ENCODE data around the gene ARMC2.
"Not testable (repeated sequence)": the region's sequence is repeated elsewhere in the genome, so short reads cannot be mapped to it uniquely, and the experiment has no call there.

Gene ARMC2

DNA sequence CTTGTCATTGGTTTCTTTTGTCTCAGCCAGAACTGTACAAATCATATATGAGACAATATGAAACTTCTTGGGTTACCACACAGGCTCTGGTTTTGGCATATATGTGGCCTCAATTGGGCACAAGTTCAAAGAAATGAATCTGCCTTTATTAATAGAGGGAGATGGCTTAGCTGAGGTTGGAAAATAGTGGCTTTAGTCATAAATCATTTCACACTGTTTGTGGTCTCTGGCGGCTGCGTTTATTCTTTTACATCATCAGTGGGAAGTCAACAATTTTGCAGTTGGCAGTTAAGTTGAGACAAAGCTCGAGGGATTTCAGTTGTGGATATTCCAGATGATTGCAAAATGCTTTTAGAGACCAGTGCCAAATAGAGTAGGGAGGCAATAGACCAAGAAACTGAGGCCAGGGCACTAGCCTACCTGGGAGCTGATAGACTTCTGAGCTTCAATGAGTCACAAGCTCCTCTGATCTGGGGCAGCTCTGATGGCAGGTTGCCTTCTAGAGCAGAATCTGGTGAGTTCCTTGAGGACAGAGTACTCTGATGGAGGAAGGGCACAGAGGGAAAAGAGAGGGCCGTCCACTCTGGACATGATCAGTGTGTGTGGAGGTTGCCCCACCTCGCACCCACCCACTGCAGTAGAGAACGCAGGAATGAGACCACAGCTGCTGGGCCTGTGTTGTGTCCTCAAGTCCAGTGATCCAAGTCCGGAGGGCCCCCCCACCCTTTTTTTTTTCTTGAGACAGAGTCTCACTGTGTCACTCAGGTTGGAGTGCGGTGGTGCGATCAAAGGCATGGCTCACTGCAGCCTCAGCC is 73.5 kb downstream of the ARMC2 start:
- peak; percentile 26 to 29 for DNase-seq

DNA sequence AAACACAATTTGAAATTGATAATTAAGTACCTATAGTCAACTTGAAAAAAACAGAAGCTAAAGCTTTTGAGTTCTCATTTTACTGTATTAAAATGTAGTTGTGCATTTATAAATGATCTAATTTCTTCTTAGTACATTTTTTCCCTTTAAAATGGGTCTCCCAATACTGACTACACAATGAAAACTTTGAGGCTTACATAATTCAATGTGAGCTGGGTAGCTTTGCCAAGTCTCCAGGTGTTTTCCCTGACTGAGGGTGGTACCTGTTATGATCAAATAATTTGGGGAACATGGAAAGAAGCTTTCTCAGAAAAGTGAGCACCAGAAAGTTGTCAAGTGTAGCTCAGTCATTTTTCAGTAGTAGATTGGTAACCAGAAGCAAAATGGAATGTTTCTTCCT is 74.3 kb downstream of the ARMC2 start:
- DNase-seq = no peak

DNA sequence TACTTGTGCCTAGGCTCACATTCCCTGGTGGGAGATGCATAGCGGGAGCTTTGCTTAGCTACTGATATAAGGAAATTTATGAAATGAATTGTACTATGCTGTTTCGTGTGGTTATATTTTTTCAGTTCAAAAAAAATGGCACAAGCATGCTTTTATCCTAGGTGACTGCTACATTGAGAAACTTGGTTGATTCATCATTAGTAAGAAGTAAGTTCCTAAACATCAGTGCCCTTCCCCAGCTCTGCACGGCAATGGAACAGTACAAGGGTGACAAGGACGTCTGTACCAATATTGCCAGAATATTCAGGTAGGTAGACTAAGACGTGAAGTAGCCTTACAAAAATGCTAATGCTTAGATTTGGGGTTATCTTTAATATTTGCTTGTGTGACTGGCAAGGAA is 79.7 kb downstream of the ARMC2 start:
- DNase-seq = no peak

DNA sequence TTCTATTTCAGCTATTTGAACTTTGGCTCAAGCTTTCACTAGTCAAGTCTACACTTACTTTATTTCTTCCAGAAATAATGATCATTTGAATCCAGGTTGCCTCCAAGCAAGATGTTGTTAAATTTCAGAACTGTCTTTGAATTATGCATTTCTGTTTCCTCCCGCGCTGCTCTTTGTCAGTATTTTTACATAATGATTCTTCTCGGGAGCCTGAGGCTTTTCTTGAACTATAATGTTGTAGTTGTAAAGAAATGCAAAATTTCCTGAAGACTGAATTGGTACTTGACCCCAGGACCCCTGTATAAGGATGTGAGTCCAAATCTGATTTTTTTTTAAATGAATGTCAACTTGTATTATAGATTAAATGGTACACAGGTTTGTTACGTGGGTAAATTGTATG is 80.4 kb downstream of the ARMC2 start:
- no peak for DNase-seq

DNA sequence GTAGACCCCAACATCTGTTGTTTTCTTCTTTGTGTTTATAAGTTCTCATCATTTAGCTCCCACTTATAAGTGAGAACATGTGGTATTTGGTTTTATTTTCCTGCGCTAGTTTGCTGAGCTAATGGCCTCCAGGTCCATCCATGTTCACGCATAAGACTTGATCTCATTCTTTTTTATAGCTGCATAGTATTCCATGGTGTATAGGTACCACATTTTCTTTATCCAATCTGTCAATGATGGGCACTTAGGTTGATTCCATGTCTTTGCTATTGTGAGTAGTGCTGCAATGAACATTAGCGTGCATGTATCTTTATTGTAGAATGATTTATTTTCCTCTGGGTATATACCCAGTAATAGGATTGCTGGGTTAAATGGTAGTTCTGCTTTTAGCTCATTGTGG is 82.9 kb downstream of the ARMC2 start:
- not testable (repeated sequence) for DNase-seq

DNA sequence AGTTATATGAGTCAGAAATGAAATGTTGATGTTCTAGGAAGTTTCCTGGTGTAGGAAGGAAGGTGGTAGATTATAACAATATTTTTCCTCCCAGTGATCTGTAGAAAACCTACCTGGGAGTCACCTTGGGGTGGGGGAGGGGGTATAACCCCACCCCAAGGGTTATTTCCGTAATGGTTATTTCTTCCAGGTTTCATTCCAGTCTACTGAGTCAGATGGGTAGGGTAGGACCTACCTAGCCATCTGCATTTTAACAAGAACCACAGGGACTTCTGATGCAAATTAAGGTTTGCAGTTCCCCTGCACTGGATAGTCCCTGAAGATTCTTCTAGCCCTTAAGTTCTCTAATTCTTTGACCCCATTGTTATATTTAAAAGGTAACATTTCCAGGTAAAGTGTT is 88.9 kb downstream of the ARMC2 start:
- DNase-seq = no peak

DNA sequence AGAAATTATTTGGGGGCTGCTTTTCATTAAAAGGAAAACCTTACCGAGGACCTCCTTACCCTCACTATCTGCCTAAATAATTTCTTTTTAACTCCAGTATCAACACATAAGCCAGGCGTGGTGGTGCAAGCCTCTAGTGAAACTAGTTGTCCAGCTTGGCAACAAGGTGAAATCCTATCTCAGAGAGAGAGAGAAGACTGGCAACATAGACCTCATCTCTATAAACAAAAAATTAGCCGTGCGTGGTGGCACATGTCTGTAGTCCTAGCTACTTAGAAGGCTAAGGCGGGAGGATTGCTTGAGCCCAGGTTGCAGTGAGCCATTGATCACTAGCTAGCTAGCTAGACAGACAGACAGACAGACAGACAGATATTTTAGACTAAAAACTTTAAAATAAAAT is 92.5 kb downstream of the ARMC2 start:
- DNase-seq = no peak

DNA sequence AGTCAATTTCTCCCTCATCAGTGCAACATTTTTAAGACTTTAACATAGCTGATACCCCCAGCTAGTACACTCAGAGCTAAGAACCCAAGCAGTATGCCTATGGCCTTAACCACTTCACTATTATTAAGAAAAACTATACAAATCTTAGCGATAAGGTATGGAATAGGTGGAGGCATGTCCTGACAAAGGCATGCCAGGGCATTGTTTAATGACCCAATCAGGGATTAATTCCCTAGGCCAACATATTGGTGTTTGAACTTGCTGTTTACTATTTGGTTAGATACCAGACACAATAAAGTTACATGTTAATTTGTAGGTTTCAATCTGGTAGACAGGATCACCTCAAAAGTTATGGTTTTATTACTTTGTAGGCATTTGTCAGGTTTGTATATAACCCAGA is 93.1 kb downstream of the ARMC2 start:
- DNase-seq = no peak

DNA sequence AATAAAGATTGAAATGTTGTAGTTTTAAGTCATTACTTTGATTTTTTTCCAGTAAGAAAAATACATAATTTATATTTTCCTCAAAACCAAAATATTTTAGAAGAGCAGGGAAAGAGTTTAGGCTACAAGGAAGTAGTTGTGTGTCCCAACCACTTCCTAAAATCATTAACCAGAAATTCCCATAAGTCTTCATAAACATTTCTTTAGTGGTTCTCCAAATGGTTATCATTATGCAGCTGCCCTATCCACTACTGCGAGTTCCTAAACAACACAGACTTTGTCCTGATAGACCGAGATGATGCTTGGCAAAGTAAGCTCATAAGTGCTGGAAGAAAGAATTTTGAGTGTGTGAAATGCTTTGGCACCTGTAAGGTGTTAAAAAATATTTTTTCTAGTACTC is 93.6 kb downstream of the ARMC2 start:
- no peak for DNase-seq

DNA sequence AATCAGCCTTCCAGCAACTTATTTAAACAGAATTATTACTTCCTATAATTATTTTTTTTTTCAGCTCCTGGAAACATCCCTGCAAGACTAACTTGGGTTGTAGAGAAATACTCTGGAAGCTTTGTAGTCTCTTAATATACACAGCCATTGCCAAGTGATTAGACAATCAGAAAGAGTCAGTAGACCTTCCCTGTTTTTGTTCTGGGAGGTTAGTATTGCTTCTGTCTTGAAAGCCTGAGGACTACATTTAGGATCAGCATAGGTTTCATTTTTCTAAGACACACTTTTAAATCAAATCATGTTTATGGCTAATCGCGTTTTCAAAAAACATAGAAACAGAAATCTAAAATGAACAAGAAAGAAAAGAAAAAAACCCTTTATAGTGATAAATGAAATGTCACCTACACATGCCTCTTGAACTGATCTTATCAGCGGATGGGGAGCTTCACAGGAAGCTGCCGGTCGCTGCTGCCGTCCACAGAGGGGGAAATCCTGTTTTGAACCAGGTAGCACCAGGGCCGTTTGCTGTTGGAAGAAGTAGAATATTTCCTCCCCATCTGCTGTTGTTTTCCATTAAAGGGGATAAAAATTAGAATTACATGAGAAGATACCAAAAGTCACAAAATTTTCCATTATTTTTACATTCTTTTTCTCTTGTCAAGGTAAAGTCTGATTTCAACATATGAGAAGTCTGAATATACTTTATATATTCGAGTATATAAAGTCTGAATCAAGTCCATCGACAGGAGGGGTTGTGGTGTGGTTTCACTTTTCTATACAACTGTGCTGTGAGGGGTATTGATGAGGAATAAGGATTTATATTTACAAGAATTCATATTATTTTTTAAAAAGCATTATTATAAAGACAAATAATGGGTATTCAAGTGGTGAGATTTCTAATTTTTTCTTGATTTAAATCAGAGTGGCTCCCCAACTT is 94.6 kb downstream of the ARMC2 start:
- DNase-seq = peak; percentile 40 to 55

DNA sequence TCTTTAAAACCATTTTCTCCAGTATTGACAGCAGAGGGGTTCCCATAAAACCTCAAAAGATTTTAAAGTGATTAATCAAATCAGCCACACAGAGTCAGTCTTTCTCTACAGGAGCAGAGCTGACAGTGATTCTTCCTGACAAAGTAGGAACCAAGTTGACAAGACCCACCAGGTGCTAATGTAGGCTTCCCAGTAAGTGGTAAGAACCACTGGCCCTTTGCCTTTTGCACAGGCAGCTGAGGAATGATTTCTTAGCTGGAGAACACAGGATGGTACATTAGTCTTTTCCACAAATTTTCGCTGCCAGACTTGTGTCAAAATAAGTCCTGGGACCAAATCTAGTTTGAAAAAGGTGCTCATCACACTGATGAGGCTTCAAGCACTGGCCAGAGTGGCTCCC is 95.8 kb downstream of the ARMC2 start:
- no peak for DNase-seq

DNA sequence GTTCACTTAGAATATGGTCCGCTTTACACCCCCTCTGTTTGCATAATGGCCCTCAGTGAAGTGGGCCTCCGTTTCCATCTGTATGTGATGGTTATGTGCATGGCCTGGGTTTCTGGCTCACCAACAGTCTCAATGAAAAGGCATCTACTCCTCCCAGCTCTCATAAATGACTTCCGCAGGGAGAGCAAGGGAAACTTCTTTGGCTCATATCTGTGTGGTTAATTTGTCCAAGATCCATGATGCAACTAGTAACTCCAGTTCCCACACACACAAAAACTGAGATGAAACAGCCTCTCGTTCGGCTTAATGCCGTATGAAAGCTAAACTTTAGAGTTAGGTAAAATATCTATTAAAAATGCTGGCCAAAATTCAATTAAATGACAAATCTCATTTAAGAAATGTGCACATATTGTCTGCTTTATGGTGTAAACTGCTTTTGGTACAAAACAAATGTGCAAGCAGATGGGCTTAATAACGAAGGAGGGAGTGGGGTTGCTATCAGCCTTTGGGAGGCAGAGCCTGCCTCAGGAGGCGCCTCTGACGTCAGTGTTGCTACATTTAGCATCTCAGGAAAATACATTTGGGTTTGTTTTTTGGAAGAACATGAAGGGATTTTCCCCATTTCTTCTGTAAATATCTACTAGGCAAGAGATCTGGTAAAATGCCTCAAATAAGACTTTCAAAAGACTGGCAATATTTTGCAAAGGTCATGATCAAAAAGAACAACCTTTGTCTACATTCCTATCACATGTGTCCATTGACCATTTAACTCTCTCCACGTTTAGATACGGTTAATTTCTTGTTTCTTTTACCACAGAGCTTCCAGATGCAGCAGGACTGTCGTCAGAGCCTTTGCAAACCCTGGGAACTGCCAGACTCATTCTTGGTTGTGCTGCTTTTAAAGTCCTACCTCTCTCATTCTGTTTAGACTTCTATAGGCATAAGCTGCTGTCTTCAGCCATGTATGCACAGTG is 96.8 kb downstream of the ARMC2 start:
- no peak for DNase-seq

DNA sequence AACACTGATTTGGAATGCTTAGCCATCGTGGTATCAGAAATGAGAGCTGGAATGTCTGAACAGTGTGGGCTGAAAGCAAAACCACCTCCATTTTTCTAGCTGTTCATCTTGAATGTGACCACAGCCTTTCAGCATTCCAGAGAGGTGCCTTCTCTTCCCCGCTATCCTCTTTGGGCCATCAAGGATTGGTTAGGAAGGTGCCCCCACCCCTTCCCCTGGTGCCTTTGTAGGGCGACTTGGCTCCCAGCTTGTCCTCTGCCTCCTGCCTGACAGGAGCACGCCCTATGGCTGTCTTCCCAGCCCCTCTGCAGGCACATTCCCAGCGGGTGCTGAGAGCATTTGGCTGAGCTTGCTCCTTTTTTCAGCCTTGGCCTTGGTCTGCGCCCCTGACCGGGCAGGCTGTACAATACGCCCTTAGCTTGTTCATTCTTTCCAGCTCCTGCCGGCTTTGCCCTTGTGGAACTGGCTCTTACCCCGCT is 97.5 kb downstream of the ARMC2 start:
- DNase-seq = no peak

DNA sequence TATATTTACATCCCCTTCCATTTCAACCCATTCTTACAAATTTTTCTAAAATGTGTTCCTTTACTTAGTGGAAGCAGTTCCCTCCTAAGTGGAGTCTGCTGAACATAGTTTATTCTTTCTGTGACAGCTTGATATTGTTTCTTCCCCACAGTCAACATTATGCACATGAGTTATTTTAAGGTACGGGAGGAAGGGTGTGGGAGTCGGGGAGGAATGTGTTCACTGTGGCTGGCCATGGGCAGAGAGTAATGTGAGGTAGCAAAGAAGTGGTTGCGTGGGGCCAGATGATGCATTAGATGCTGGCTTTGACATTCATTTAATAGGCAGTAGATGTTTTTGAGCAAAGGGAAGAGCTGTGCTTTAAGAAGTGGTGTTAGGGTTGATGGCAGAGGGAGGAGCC is 98.5 kb downstream of the ARMC2 start:
- no peak for DNase-seq

DNA sequence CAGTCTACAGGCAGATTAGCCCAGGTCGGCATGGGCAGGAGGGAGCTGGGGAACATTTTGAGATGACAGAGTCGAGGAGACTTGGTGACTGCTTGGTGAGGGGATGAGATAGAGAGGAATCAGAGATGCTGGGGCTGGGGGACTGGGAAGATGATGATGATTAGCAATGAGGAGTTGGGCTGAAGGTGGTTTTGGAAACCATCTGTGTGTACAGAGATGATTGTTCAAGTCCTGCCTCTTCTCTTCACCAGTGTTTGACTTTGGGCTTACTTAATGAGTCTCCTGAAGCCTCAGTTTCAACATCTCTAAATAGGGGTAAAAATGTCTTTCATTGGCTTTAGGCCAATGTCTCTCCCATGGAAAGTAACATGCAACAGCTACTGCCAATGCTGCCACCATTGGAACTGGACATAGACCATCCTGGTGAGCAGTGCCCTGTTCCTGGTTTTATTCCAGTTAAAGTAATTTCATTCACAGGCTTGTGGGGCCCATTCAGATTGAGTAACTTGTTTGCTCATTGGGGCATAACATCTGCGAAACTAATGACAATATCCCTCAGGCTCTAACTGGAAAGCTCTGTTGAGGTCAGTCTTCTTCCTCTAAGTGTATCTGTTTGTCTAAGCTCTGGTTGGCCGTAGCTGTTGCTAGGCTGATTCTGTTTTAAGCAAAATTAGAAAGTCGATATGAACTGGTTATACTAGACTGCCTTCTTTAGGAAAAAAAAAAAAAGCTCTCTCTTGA is 99.1 kb downstream of the ARMC2 start:
- DNase-seq = no peak

DNA sequence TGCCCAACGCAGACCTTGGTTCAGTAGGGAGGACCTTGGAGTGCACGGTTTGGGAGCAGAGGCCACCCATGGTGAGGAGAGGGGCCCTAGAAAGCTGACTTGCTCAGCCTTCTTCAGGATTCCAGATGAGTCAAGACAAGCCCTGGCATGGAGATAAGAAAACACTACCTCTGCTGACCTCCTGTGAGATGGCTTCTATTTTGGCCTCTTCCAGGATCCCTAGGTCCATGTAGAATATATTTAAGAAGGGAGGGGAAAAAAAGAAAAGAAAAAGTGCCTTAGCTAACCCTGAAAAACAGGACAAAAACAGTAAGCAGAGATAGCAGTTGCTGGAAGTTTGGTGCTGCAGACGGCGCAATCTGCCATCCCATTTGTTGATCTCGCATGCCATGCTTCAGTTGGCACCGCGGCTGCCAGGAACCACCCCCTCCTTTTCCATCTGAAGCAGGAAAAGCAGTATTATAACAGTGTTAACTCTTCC is 100.0 kb downstream of the ARMC2 start:
- DNase-seq = no peak

DNA sequence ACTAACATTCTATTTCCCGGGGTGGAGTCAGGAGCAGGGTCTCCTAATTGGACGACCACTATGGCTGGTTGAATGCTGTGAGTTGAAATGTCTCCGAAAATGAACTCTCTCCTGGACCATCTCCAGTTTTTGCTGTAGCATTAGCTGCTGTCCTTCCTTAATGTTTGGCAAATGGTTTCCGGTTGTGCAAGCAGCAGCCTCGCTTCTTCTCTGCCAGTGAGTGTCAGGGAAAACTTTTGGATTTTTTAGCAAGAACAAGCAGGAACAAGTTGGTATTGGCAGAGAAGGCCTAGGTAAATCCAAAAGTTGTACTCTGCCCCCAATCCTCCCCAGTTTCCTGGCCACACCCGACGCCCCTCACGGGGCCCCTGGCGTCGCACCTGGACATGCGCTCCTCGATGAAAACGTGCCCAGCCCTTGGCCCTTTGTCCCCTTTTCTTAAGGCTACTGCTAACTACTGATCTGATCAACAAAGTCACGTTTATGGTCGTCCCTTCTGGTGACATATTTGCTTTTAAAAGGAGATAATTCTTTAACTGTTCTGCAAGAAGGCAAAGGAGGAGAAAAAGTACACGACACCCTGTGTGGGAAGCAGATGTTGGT is 103.2 kb downstream of the ARMC2 start:
- no peak for DNase-seq

DNA sequence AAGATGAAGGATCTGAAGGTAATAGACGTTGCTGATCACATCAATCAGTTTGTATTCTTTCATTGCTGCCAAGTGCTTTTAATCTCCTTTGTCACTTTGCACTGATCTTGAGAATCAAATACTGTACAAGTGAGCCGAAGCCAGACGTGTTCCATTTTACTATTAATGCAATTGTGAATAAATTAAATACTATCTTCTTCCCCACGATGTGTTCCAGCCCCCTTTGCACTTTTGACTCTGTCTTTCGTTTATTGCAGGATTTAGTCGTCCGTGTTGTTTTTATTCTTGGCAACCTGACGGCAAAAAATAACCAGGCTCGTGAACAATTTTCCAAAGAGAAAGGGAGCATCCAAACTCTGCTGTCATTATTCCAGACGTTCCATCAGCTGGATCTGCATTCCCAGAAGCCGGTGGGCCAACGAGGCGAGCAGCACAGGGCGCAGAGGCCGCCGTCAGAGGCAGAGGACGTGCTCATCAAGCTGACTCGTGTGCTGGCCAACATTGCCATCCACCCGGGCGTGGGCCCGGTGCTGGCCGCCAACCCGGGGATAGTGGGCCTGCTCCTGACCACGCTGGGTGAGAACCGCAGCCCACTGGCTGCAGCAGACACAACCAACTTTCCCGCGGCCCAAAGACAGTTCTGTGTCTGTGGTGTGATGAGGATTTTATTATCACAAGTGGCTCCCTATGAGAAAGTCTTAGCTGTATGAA is 104.7 kb downstream of the ARMC2 start:
- no peak for DNase-seq

DNA sequence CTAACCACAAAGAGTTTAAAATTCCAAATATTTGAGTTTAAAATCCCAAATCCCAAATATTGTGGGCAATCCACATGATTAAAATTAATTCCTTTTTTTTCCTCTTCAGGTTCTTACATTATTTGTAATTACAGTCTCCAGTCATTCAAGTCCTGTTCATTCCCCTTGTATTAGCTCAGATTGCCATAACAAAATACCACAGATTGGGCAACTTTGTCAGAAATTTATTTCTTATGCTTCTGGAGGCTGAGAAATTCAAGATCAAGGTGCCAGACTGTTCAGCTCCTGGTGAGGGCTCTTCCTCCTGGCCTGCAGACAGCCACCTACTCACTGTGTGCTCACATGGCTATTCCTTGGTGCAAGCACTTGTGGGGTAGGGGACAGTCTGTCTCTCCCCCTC is 105.5 kb downstream of the ARMC2 start:
- no peak for DNase-seq

DNA sequence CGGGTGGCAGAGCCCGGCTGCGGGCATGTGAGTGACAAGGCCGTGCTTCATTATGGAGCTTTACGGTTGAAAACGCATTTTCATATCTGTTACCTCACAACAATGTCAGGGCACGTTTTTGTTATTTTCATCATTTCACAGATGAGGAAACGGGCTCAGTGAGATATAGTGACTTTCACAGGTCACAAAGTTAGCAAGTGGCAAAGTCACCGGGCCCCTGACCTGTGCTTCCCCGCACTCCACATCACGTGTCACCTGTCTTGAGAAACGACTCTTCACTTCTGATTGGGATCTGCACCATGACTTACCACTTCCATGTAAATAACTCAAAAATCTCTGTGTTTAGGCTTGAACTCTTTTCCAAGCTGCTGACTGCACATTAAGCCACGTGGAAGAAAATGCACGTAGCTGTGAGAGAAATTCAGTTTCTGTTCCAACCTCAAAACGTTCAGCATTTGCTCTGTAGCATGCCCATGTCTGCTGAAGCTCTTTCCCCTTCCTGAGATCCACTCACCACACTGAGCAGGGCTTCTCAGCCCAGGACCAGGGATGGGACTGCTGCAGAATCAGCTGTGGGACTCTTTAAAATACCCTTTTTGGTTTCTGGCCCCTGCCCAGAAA is 107.2 kb downstream of the ARMC2 start:
- no peak for DNase-seq

All from stimulated activated CD4-positive, alpha-beta T cell treated with anti-CD3 and anti-CD28 coated beads, Interleukin-2, amount 100 ng/mL, for 24 hours (primary cell).